Measurements from ENCODE around the gene DMWD. TPM values are rescaled to one million over a fixed set of nuclear protein-coding genes. Genes with fewer than 3 reads are reported as not detected.
A peak's percentile ranks its signal among the peaks of the same experiment; 100 is the strongest.

The DMWD gene
- total RNA-seq, 1 experiment from 2014 or later, result 64.6 TPM

DNA sequence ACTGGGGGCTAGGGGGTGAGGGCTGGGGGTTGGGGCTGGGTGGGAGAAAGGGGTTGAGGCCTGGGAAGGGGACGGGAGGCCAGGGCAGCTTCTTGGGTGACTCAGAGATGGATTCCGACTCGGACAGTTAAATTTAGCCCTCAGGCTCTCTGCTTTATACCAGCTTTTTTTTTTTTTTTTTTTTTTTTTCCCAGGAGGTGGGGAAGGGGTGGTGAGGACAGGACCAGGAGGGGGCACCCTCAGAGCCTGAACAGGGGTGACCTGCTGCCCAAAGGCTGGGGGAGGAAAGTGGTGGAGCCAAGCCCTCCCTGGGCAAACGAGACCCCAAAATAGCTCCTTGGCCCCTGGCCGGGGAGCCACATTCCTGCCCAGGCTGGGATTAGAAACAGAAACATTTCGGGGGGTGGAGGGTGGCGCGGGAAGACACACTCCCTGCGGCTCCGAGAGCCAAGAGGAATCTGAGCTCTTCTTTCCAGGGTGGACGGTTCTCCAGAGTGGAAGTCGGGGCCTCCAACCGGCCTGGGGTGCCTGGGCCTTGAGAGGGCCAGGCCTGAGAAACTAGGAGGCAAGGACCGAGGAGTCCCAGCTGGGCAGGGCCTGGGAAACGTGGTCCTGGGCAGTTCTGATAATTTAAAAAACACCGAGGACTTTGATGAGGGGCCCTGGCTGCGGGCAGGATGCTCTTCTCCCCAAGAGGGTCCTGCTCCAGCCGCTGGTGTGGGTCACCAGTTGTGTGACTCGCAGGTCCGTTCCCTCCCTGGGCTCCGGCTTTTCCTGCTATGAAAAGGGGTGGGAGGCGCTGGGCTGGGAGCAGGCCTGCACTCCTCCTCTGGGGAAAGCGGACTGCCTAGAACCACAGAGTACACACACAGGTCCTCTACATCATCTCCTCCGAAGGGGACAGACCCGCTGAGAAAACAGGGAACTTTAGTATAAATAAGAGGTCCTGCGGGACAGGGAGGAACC, 9.5 kb downstream of the DMWD start:
- TF ChIP-seq, protein P1, sequence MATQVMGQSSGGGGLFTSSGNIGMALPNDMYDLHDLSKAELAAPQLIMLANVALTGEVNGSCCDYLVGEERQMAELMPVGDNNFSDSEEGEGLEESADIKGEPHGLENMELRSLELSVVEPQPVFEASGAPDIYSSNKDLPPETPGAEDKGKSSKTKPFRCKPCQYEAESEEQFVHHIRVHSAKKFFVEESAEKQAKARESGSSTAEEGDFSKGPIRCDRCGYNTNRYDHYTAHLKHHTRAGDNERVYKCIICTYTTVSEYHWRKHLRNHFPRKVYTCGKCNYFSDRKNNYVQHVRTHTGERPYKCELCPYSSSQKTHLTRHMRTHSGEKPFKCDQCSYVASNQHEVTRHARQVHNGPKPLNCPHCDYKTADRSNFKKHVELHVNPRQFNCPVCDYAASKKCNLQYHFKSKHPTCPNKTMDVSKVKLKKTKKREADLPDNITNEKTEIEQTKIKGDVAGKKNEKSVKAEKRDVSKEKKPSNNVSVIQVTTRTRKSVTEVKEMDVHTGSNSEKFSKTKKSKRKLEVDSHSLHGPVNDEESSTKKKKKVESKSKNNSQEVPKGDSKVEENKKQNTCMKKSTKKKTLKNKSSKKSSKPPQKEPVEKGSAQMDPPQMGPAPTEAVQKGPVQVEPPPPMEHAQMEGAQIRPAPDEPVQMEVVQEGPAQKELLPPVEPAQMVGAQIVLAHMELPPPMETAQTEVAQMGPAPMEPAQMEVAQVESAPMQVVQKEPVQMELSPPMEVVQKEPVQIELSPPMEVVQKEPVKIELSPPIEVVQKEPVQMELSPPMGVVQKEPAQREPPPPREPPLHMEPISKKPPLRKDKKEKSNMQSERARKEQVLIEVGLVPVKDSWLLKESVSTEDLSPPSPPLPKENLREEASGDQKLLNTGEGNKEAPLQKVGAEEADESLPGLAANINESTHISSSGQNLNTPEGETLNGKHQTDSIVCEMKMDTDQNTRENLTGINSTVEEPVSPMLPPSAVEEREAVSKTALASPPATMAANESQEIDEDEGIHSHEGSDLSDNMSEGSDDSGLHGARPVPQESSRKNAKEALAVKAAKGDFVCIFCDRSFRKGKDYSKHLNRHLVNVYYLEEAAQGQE (IDR thresholded peaks at IDR 0.05; ENCODE audit: insufficient read depth in 1 of 2, low read depth in 2 of 2, low read length in 1 of 2), result no peak
- no peak for TF ChIP-seq POLR2AphosphoS5 (IDR thresholded peaks at IDR 0.05; ENCODE audit: low read depth, low read length)
- TF ChIP-seq, protein P2, sequence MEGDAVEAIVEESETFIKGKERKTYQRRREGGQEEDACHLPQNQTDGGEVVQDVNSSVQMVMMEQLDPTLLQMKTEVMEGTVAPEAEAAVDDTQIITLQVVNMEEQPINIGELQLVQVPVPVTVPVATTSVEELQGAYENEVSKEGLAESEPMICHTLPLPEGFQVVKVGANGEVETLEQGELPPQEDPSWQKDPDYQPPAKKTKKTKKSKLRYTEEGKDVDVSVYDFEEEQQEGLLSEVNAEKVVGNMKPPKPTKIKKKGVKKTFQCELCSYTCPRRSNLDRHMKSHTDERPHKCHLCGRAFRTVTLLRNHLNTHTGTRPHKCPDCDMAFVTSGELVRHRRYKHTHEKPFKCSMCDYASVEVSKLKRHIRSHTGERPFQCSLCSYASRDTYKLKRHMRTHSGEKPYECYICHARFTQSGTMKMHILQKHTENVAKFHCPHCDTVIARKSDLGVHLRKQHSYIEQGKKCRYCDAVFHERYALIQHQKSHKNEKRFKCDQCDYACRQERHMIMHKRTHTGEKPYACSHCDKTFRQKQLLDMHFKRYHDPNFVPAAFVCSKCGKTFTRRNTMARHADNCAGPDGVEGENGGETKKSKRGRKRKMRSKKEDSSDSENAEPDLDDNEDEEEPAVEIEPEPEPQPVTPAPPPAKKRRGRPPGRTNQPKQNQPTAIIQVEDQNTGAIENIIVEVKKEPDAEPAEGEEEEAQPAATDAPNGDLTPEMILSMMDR (IDR thresholded peaks at IDR 0.05), result no peak
- TF ChIP-seq TCF7L2 (IDR thresholded peaks at IDR 0.05; ENCODE audit: low read depth, low read length), result no peak
- TF ChIP-seq SIN3A (IDR thresholded peaks at IDR 0.05; ENCODE audit: borderline replicate concordance, insufficient read depth, low read depth, low read length), result no peak
- 0 out of 4 replicates have a peak overlapping the region, but pooled peaks of 1 of the 2 experiments have one; percentile 24 for H3K4me3 ChIP-seq (ENCODE audit: low read depth in 2 of 2, low read length in 2 of 2)
- no TSS peak for BruUV-seq (replicated peaks)
- POLR2A ChIA-PET, result interaction anchor here (0.6 kb wide), 3 partner anchors 10 to 12 kb away, joined by 5 to 8 read pairs (median 5); partner anchors contain the start of gene DMWD
- CTCF ChIA-PET, result interaction anchor here (0.5 to 1.0 kb wide), 6 partner anchors 14 to 119 kb away, joined by 3 to 10 read pairs (median 6); partner anchors contain the start of gene SIX5
- no peaks in the 10 kb centered on the region for H3K9me3 ChIP-seq (ENCODE audit: control insufficient read depth, insufficient read depth, low read depth, low read length)
- DNase-seq (ENCODE audit: low read depth, low spot score) (no peak), ATAC-seq (peak; percentile 24)
- intact Hi-C loops (cut with micrococcal nuclease; ENCODE audit: unreplicated experiment), result no loop called here
- in situ Hi-C loops (cut with HindIII; ENCODE audit: low pct_unique_long_range_greater_than_20kb, low sequenced_read_pairs), result no loop called here
- no peaks in the 10 kb centered on the region for H3K27me3 ChIP-seq (ENCODE audit: control insufficient read depth, insufficient read depth, low read length)
- H3K36me3 ChIP-seq (ENCODE audit: control insufficient read depth, insufficient read depth, low read length), result no peaks in the 10 kb centered on the region
- peak overlapping the region; percentile 87 for H3K27ac ChIP-seq (ENCODE audit: low read length)
- peaks cover 25% of the 10 kb centered on the region for H3K4me1 ChIP-seq (ENCODE audit: control insufficient read depth, insufficient read depth, low read length)

DNA sequence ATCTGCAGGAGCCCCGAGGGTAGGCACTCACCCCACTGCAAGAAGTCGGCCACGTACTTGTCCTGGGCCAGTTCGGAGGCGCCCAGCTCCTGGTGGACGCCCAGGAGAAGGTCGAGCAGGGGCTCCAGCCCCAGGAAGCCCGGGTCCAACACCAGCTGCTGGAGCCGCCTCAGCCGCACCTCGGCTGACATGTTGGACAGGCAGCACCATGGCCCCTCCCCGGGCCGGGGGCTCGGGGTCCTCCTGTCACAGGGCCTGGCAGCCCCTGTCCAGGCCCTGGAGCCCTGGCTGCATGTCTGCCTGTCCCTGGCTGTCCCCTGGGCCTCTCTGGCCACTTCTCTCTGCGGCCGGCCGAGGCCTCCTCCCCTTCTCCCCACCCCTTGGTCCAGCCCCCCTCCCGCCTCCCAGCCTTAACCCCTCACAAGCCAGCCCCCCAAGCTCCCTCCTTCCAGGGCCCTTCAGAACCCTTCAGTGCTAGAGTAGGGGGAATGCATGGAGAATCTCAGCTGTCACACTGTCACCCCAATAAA, 10.4 kb downstream of the DMWD start, which contains the start of gene DMPK:
Gene DMPK (minus strand): TSS at position 329 of the 530 bp plus-strand sequence. CDS start 138 bp downstream, at position 191.
- Histone ChIP-seq H3K36me3 (ENCODE audit: control insufficient read depth, insufficient read depth, low read length) (no peaks in the 10 kb centered on the region), H3K4me1 (ENCODE audit: control insufficient read depth, insufficient read depth, low read length) (peaks cover 25% of the 10 kb centered on the region), H3K27ac (ENCODE audit: low read length) (peak within 1 kb of the TSS; percentile 87), H3K4me3 (ENCODE audit: low read depth in 2 of 2, low read length in 2 of 2) (peak within 1 kb of the TSS; percentile 52 to 62), H3K9me3 (ENCODE audit: control insufficient read depth, insufficient read depth, low read depth, low read length) (no peaks in the 10 kb centered on the region), H3K27me3 (ENCODE audit: control insufficient read depth, insufficient read depth, low read length) (no peaks in the 10 kb centered on the region)
- POLR2A ChIA-PET, result interaction anchor here (0.6 kb wide), 1 partner anchor 11 kb away, joined by 8 read pairs; no protein-coding TSS in a partner anchor
- TF ChIP-seq POLR2AphosphoS5 (IDR thresholded peaks at IDR 0.05; ENCODE audit: low read depth, low read length) (peak; percentile 70; the same call in 1 of the 2 replicates), TCF7L2 (IDR thresholded peaks at IDR 0.05; ENCODE audit: low read depth, low read length) (no peak), SIN3A (IDR thresholded peaks at IDR 0.05; ENCODE audit: borderline replicate concordance, insufficient read depth, low read depth, low read length) (no peak)
- TF ChIP-seq, protein P1 (IDR thresholded peaks at IDR 0.05; ENCODE audit: insufficient read depth in 1 of 2, low read depth in 2 of 2, low read length in 1 of 2), result no peak
- CTCF ChIA-PET, result interaction anchor here (0.5 to 1.0 kb wide), 5 partner anchors 13 to 120 kb away, joined by 3 to 10 read pairs (median 7); partner anchors contain the start of gene SIX5
- intact Hi-C loops (cut with micrococcal nuclease; ENCODE audit: unreplicated experiment), result no loop called here
- ATAC-seq (peak; percentile 58), DNase-seq (ENCODE audit: low read depth, low spot score) (no peak)
- no TSS peak for BruUV-seq (replicated peaks)
- in situ Hi-C loops (cut with HindIII; ENCODE audit: low pct_unique_long_range_greater_than_20kb, low sequenced_read_pairs), result no loop called here
